ENCODE measurements around the gene SH3GLB1. TPM values are rescaled to one million over a fixed set of nuclear protein-coding genes. Genes with fewer than 3 reads are reported as not detected.

Gene SH3GLB1
- total and polyA plus RNA-seq, 3 donors from 2014 or later: 58.9 to 242 (median 72.4) TPM

- Histone ChIP-seq H3K27me3 (no peaks in the 10 kb centered on the region), H3K36me3 (ENCODE audit: low read depth, missing control alignments) (no peaks in the 10 kb centered on the region), H3K27ac (no peak overlapping the region), H3K4me1 (peaks cover 8% of the 10 kb centered on the region), H3K9me3 (no peaks in the 10 kb centered on the region), H3K4me3 (no peak overlapping the region)
- TF ChIP-seq POLR2A (IDR thresholded peaks at IDR 0.05) (no peak), CTCF (IDR thresholded peaks at IDR 0.05) (no peak)
- intact Hi-C loops (cut with DNase I; ENCODE audit: low total_unique reads): no loop called here
- 89 to 93% methylated on average over 2 of the region's 2 CpGs for WGBS, 2 donors
- DNase-seq: no peak
Measured at GRCh38 chr1:86776108-86776507, 71.7 kb downstream of the SH3GLB1 start.

- H3K4me1 ChIP-seq: peaks cover 7% of the 10 kb centered on the region
- WGBS, 2 donors: 74% methylated on average over 2 of the region's 2 CpGs
- TF ChIP-seq CTCF (IDR thresholded peaks at IDR 0.05) (no peak), POLR2A (IDR thresholded peaks at IDR 0.05) (no peak)
- no peak overlapping the region for H3K27ac ChIP-seq
- intact Hi-C loops (cut with DNase I; ENCODE audit: low total_unique reads): no loop called here
- DNase-seq: no peak
- no peaks in the 10 kb centered on the region for H3K27me3 ChIP-seq
- H3K9me3 ChIP-seq: no peaks in the 10 kb centered on the region
- no peaks in the 10 kb centered on the region for H3K36me3 ChIP-seq (ENCODE audit: low read depth, missing control alignments)
- no peak overlapping the region for H3K4me3 ChIP-seq
Measured at GRCh38 chr1:86778569-86779239, 74.3 kb downstream of the SH3GLB1 start.

DNA sequence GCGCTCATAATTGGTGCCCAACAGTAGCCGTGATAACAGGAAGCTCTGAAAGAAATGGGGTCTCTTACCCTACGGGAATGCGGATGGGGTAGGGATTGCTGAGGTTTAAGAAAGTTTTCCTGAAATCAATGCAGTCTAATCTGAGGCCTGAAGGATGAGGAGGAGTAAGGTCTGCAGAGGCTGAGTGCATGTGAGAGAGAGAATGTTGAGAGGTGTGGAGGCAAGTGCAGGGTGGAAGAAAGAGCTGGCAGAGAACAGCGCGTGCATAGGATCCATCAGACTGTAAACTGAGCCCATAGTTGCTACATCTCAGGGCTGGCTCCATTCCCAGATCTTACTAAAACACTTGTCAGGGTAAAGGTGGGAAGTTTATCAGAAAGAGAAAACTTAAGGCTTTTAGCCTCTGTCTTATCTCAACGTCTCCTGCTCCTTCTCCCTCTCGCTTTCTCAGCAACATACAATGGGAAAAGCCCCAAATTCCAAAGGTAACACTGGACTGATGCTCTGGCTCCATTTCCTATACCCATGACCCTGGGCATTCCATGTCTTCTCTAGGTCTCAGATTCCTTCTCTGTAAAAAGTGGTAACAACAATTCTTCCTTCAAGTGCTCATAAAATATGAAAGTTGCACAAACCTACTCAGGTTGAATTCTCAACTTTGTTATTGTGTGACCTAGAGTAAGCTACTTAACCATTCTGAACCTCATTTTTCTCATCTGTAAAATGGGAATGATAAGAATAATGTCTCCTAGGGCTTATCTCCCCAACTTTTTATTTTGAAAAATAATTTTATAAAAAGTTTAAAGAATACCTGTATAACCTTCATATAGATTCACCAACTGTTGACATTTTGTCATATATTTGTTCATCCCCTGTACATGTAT is 75.2 kb downstream of the SH3GLB1 start:
- no peaks in the 10 kb centered on the region for H3K27me3 ChIP-seq
- no peak for DNase-seq
- no peaks in the 10 kb centered on the region for H3K36me3 ChIP-seq (ENCODE audit: low read depth, missing control alignments)
- H3K9me3 ChIP-seq: no peaks in the 10 kb centered on the region
- H3K4me3 ChIP-seq: no peak overlapping the region
- H3K4me1 ChIP-seq: no peaks in the 10 kb centered on the region
- TF ChIP-seq CTCF (IDR thresholded peaks at IDR 0.05): no peak
- no peak for TF ChIP-seq POLR2A (IDR thresholded peaks at IDR 0.05)
- H3K27ac ChIP-seq: no peak overlapping the region
- intact Hi-C loops (cut with DNase I; ENCODE audit: low total_unique reads): no loop called here
- 64 to 75% methylated on average over 8 of the region's 8 CpGs for WGBS, 2 donors

DNA sequence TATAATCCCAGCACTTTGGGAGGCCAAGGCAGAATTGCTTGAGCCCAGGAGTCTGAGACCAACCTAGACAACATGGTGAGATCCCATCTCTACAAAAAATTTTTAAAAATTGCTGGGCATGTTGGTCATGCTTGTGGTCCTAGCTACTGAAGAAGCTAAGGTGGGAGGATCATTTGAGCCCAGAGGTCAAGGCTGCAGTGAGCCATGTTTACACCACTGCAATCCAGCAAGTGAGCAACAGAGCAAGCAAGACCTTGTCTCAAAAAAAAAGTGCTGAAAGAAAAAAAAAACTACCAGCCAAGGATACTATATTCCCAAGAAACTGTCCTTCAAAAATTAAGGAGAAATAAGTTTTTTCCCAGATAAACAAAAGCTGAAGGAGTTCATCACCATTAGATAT is 78.1 kb downstream of the SH3GLB1 start:
- no peak overlapping the region for H3K27ac ChIP-seq
- H3K9me3 ChIP-seq: no peaks in the 10 kb centered on the region
- intact Hi-C loops (cut with DNase I; ENCODE audit: low total_unique reads): no loop called here
- TF ChIP-seq CTCF (IDR thresholded peaks at IDR 0.05) (no peak), POLR2A (IDR thresholded peaks at IDR 0.05) (no peak)
- no peak for DNase-seq
- H3K4me3 ChIP-seq: no peak overlapping the region
- no peaks in the 10 kb centered on the region for H3K27me3 ChIP-seq
- no peaks in the 10 kb centered on the region for H3K4me1 ChIP-seq
- no peaks in the 10 kb centered on the region for H3K36me3 ChIP-seq (ENCODE audit: low read depth, missing control alignments)
